Endothelial cell of umbilical vein (primary cell): ENCODE results near the gene OCA2. TPM values are rescaled to one million over a fixed set of nuclear protein-coding genes. Genes with fewer than 3 reads are reported as not detected.

ENCODE experiments used
- BruUV-seq: library from RNA; stranded (reverse); fragments of 400-500 nt; replicated peaks from 2 replicates; lab custom pipeline; 2021; lab: Mats Ljungman, UMichigan
- CTCF ChIA-PET: fragments of 300-600, 350-600 bp; sonication (Branson Sonifier 250); formaldehyde crosslinking; loops from one replicate; lab custom pipeline; 2021; ENCODE audit warnings: antibody characterized with exemption, inconsistent platforms; lab: Charles Lee
- POLR2A ChIA-PET: fragments of 300-600, 350-600 bp; sonication (Branson Sonifier 250); formaldehyde crosslinking; loops from one replicate; lab custom pipeline; 2021; ENCODE audit warnings: antibody characterized with exemption, inconsistent platforms; lab: Charles Lee
- DNase-seq: peaks from one replicate; pipeline ENCODE4 v3.0.0-alpha.2; 2011; ENCODE audit warnings: low read depth, low spot score
- FAIRE-seq: peaks from 2 replicates; lab custom pipeline; 2011; peaks lifted over from hg19 to GRCh38; lab: Jason Lieb, UNC
- H2AFZ ChIP-seq: 2 replicates; pipeline ENCODE4 v1.6.0; 2012; ENCODE audit warnings: low read depth, low read length, control low read depth, inconsistent platforms
- H3K27ac ChIP-seq: 2 replicates; pipeline ENCODE4 v1.5.1; 2011; ENCODE audit warnings: low read depth, mild to moderate bottlenecking, control low read depth, low read length, moderate library complexity; ENCODE audit not compliant: insufficient read depth
- H3K27me3 ChIP-seq, 2 experiments: 2 replicates each; pipeline versions ENCODE4 v1.6.0 to v1.6.1; 2011; ENCODE audit warnings: low read length in 2 of 2, mixed read lengths in 1 of 2; ENCODE audit not compliant: control insufficient read depth in 2 of 2, insufficient read depth in 2 of 2
- H3K36me3 ChIP-seq, 2 experiments: 2 replicates in 1 of 2; 3 replicates in 1 of 2; pipeline ENCODE4 v1.5.1; 2011; ENCODE audit warnings: low read length in 2 of 2, mild to moderate bottlenecking in 1 of 2, moderate library complexity in 1 of 2; ENCODE audit not compliant: control insufficient read depth in 2 of 2, insufficient read depth in 2 of 2; ENCODE audit errors: extremely low read depth in 1 of 2
- H3K4me1 ChIP-seq: 3 replicates; pipeline ENCODE4 v1.5.1; 2011; ENCODE audit warnings: mild to moderate bottlenecking, low read length; ENCODE audit not compliant: control insufficient read depth, insufficient read depth; ENCODE audit errors: extremely low read depth
- H3K4me2 ChIP-seq: 2 replicates; pipeline ENCODE4 v1.6.1; 2011; ENCODE audit warnings: low read length, control low read depth, mixed read lengths; ENCODE audit not compliant: insufficient read depth
- H3K4me3 ChIP-seq, 3 experiments: fragments of 200-600 bp in 1 of 3; sonication (generic), shearing (Covaris generic) in 1 of 3; replicated peaks in 1 of 3; 2 replicates each; pipeline ENCODE4 v1.5.1; 2011 to 2016; ENCODE audit warnings: control low read depth in 3 of 3, low read length in 3 of 3, mild to moderate bottlenecking in 2 of 3, inconsistent platforms in 1 of 3, low read depth in 1 of 3, moderate library complexity in 1 of 3; ENCODE audit not compliant: insufficient read depth in 1 of 3
- H3K79me2 ChIP-seq: 2 replicates; pipeline ENCODE4 v1.6.0; 2012; ENCODE audit warnings: low read length, inconsistent platforms; ENCODE audit not compliant: control insufficient read depth, insufficient read depth
- H3K9ac ChIP-seq: replicated peaks from 2 replicates; pipeline ENCODE3; 2011; ENCODE audit warnings: low read length, control low read depth; ENCODE audit not compliant: insufficient read depth; ENCODE audit errors: extremely low read depth
- H3K9me1 ChIP-seq: replicated peaks from 3 replicates; pipeline ENCODE4 v1.6.0; 2011; ENCODE audit warnings: mild to moderate bottlenecking, low read length; ENCODE audit not compliant: control insufficient read depth, insufficient read depth; ENCODE audit errors: extremely low read depth
- H3K9me3 ChIP-seq: replicated peaks from 2 replicates; pipeline ENCODE4 v1.5.1; 2012; ENCODE audit warnings: low read length, inconsistent platforms; ENCODE audit not compliant: control insufficient read depth, insufficient read depth
- H4K20me1 ChIP-seq: replicated peaks from 2 replicates; pipeline ENCODE3; 2011; ENCODE audit warnings: mild to moderate bottlenecking, low read length; ENCODE audit not compliant: control insufficient read depth, insufficient read depth; ENCODE audit errors: extremely low read depth
- EZH2 ChIP-seq: IDR thresholded peaks from 2 replicates; pipeline ENCODE4 v1.6.1; 2012; ENCODE audit warnings: borderline replicate concordance, low read depth, mild to moderate bottlenecking, moderate library complexity, low read length, inconsistent platforms; ENCODE audit not compliant: severe bottlenecking
- FOS ChIP-seq: IDR thresholded peaks from 2 replicates; pipeline ENCODE4 v1.6.1; 2011; ENCODE audit warnings: mild to moderate bottlenecking, low read length, moderate library complexity, borderline replicate concordance; ENCODE audit not compliant: insufficient read depth
- GATA2 ChIP-seq: IDR thresholded peaks from 2 replicates; pipeline ENCODE4 v1.7.0; 2011; ENCODE audit warnings: low read depth, mild to moderate bottlenecking, moderate library complexity, mixed read lengths, low read length; ENCODE audit not compliant: insufficient read length, insufficient read depth
- JUN ChIP-seq: IDR thresholded peaks from 2 replicates; pipeline ENCODE4 v1.6.1; 2011; ENCODE audit warnings: borderline replicate concordance, low read depth; ENCODE audit not compliant: insufficient read length, insufficient read depth
- MYC ChIP-seq: IDR thresholded peaks from one replicate; pipeline ENCODE4 v1.6.1; 2011; ENCODE audit warnings: mild to moderate bottlenecking, low read depth, low read length
- POLR2A ChIP-seq: IDR thresholded peaks from 2 replicates; pipeline ENCODE4 v1.6.1; 2012; ENCODE audit warnings: low read depth, mild to moderate bottlenecking, control low read depth, low read length
- POLR2AphosphoS5 ChIP-seq: IDR thresholded peaks from 2 replicates; pipeline ENCODE4 v1.6.1; 2012; ENCODE audit warnings: low read depth, mild to moderate bottlenecking, control low read depth, low read length, moderate library complexity; ENCODE audit not compliant: insufficient read depth
- dilution Hi-C: fragments of 300-500 bp; cut with MboI; formaldehyde crosslinking; loops from one replicate; pipeline ENCODE4 v1.15.0; 2019; ENCODE audit warnings: low sequenced_read_pairs; ENCODE audit not compliant: extremely low pct_ligation_motif_present
- intact Hi-C: fragments of 100-400 bp; cut with micrococcal nuclease; formaldehyde crosslinking; loops from one replicate; pipeline ENCODE4 v1.10.0; 2022
- polyA plus RNA-seq, 4 experiments: library from polyadenylated mRNA; depleted of rRNA in 3 of 4; stranded (reverse) in 3 of 4; unstranded in 1 of 4; fragments of >200 nt; gene quantifications; 2 replicates each; pipeline versions ENCODE4 v1.2.1 to v1.2.3, GENCODE V29; 2011 to 2012; ENCODE audit warnings: missing spikeins in 1 of 4
- total RNA-seq: library from RNA; stranded (reverse); gene quantifications from 2 replicates; pipeline ENCODE4 v1.2.3, GENCODE V29; 2021
- TF ChIP-seq, protein P1 (sequence below): IDR thresholded peaks from 2 replicates; pipeline ENCODE4 v1.6.1; 2011; ENCODE audit not compliant: insufficient read depth, insufficient read length
- TF ChIP-seq, protein P2 (sequence below), 2 donors: IDR thresholded peaks; 1 replicate in 1 of 2; 2 replicates in 1 of 2; pipeline ENCODE4 v1.5.1; 2011; ENCODE audit warnings: low read length in 2 of 2, mild to moderate bottlenecking in 2 of 2, moderate library complexity in 2 of 2, control low read depth in 1 of 2, inconsistent platforms in 1 of 2, low read depth in 1 of 2; ENCODE audit not compliant: insufficient read depth in 1 of 2; ENCODE audit errors: extremely low read depth in 1 of 2

Gene OCA2
- total and polyA plus RNA-seq, 2 donors (not counting 3 experiments of a cell fraction or from before 2014, with no cell fraction given) = not detected

DNA sequence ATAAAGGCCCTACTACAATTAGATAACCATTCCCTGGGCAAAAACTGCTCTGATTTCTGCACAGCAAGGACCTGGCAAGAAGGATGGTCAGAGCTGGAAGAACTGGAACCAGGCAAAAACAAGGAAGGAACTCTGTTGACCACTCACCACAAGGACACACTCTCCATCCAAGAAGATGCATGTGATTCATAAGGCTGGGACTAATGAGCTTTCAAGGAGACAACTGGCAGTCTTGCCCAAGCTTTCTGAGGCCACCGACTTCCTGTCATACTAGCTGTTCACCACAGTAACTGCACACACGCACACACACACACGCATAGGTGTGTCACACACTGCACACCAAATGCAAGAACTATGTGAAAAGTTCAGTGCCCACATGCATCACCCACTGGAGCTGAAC is 256.6 kb downstream of the OCA2 start:
- H3K9ac ChIP-seq = no peak overlapping the region
- TF ChIP-seq, protein P1, sequence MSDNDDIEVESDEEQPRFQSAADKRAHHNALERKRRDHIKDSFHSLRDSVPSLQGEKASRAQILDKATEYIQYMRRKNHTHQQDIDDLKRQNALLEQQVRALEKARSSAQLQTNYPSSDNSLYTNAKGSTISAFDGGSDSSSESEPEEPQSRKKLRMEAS = no peak
- no peak for TF ChIP-seq FOS
- no peak for TF ChIP-seq EZH2
- no peak for TF ChIP-seq JUN
- no peak for TF ChIP-seq POLR2A
- no peak for TF ChIP-seq POLR2AphosphoS5
- no peak for TF ChIP-seq MYC
- TF ChIP-seq, protein P2, sequence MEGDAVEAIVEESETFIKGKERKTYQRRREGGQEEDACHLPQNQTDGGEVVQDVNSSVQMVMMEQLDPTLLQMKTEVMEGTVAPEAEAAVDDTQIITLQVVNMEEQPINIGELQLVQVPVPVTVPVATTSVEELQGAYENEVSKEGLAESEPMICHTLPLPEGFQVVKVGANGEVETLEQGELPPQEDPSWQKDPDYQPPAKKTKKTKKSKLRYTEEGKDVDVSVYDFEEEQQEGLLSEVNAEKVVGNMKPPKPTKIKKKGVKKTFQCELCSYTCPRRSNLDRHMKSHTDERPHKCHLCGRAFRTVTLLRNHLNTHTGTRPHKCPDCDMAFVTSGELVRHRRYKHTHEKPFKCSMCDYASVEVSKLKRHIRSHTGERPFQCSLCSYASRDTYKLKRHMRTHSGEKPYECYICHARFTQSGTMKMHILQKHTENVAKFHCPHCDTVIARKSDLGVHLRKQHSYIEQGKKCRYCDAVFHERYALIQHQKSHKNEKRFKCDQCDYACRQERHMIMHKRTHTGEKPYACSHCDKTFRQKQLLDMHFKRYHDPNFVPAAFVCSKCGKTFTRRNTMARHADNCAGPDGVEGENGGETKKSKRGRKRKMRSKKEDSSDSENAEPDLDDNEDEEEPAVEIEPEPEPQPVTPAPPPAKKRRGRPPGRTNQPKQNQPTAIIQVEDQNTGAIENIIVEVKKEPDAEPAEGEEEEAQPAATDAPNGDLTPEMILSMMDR (IDR thresholded peaks at IDR 0.05; ENCODE audit: extremely low read depth in 1 of 2, insufficient read depth in 1 of 2, low read depth in 1 of 2, low read length in 2 of 2) = no peak
- TF ChIP-seq GATA2 = no peak
- H3K36me3 ChIP-seq = no peaks in the 10 kb centered on the region
- no peak overlapping the region for H3K4me2 ChIP-seq
- FAIRE-seq (no peak), DNase-seq (no peak)
- H3K9me3 ChIP-seq = peaks cover 2% of the 10 kb centered on the region
- intact Hi-C loops (no loop called here), dilution Hi-C loops (no loop called here)
- H3K4me1 ChIP-seq = no peaks in the 10 kb centered on the region
- H4K20me1 ChIP-seq = no peaks in the 10 kb centered on the region
- H2AFZ ChIP-seq = no peak overlapping the region
- no peak overlapping the region for H3K27ac ChIP-seq
- no peaks in the 10 kb centered on the region for H3K9me1 ChIP-seq
- CTCF ChIA-PET = no interaction called here
- BruUV-seq = no TSS peak
- H3K4me3 ChIP-seq = no peak overlapping the region
- POLR2A ChIA-PET = no interaction called here
- H3K79me2 ChIP-seq = no peaks in the 10 kb centered on the region
- no peaks in the 10 kb centered on the region for H3K27me3 ChIP-seq
